Colonic mucosa (tissue), 4 donors: ENCODE measurements around the gene ELP4. TPM values are rescaled to one million over a fixed set of nuclear protein-coding genes. Genes with fewer than 3 reads are reported as not detected.

Source experiments
- DNase-seq: peaks from one replicate; pipeline ENCODE4 v3.0.0-alpha.2; 2020
- H3K27ac ChIP-seq: fragments of 200-600 bp; one replicate; pipeline ENCODE4 v1.8.0; 2021
- H3K27me3 ChIP-seq: fragments of 200-600 bp; one replicate; pipeline ENCODE4 v1.8.0; 2021
- H3K36me3 ChIP-seq: fragments of 200-600 bp; one replicate; pipeline ENCODE4 v1.8.0; 2021
- H3K4me1 ChIP-seq: fragments of 200-600 bp; one replicate; pipeline ENCODE4 v1.8.0; 2021; ENCODE audit warnings: mild to moderate bottlenecking
- H3K4me3 ChIP-seq: fragments of 200-600 bp; one replicate; pipeline ENCODE4 v1.8.0; 2021
- H3K9ac ChIP-seq, 2 donors: one replicate each; pipeline ENCODE4 v1.7.0; 2013; ENCODE audit warnings: control low read depth in 2 of 2, low read depth in 2 of 2, low read length in 2 of 2
- H3K9me3 ChIP-seq: fragments of 200-600 bp; one replicate; pipeline ENCODE4 v1.8.0; 2021
- intact Hi-C: fragments of 100-400 bp; cut with DNase I; formaldehyde crosslinking; loops from one replicate; pipeline ENCODE4 v1.14.1; 2022
- total RNA-seq, 2 donors: library from RNA; stranded (reverse); fragmentation: NEBNext Ultra II Directional in 1 of 2; extraction: Animal tissue kit (Norgen Biotek cat#: 25700) in 1 of 2; gene quantifications; one replicate each; pipeline ENCODE4 v1.2.1, GENCODE V29; 2021
- TF ChIP-seq, protein P1 (sequence below): fragments of 200-600 bp; IDR thresholded peaks from one replicate; pipeline ENCODE4 v1.8.0; 2022; ENCODE audit warnings: antibody characterized with exemption, mild to moderate bottlenecking
- donor health status: healthy.
- donor health status: DM: no; HTN: no; CAD: no.
- donor health status: DM: no; HTN: no; CAD: no.

Gene ELP4
- total RNA-seq, 2 donors from 2014 or later: 17.0 to 22.8 TPM

DNA sequence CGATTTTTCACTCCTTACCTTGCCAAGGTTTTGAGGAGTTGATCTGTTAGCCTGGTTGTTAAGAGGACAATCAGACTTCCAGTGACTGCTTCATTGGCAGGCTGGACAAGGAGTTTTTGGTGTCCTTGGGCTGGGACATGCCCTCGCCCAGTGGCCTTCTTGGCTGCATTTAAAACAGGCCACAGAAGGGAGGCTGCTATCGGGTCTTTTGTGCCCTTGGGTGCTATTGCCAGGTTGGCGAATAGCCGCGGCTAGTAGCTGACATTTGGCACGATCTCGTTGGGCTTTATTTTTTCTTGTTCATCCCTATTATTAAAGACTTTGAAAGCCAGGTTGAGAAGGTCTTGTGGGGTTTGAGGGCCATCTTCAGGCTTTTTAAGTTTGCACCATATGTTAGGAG is 99.4 kb downstream of the ELP4 start:
- Histone ChIP-seq H3K27me3 (no peaks in the 10 kb centered on the region), H3K4me3 (no peak overlapping the region), H3K27ac (no peak overlapping the region), H3K9me3 (no peaks in the 10 kb centered on the region), H3K9ac (no peak overlapping the region), H3K4me1 (no peaks in the 10 kb centered on the region), H3K36me3 (no peaks in the 10 kb centered on the region)
- intact Hi-C loops: no loop called here
- no peak for DNase-seq
- TF ChIP-seq, protein P1, sequence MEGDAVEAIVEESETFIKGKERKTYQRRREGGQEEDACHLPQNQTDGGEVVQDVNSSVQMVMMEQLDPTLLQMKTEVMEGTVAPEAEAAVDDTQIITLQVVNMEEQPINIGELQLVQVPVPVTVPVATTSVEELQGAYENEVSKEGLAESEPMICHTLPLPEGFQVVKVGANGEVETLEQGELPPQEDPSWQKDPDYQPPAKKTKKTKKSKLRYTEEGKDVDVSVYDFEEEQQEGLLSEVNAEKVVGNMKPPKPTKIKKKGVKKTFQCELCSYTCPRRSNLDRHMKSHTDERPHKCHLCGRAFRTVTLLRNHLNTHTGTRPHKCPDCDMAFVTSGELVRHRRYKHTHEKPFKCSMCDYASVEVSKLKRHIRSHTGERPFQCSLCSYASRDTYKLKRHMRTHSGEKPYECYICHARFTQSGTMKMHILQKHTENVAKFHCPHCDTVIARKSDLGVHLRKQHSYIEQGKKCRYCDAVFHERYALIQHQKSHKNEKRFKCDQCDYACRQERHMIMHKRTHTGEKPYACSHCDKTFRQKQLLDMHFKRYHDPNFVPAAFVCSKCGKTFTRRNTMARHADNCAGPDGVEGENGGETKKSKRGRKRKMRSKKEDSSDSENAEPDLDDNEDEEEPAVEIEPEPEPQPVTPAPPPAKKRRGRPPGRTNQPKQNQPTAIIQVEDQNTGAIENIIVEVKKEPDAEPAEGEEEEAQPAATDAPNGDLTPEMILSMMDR: no peak

DNA sequence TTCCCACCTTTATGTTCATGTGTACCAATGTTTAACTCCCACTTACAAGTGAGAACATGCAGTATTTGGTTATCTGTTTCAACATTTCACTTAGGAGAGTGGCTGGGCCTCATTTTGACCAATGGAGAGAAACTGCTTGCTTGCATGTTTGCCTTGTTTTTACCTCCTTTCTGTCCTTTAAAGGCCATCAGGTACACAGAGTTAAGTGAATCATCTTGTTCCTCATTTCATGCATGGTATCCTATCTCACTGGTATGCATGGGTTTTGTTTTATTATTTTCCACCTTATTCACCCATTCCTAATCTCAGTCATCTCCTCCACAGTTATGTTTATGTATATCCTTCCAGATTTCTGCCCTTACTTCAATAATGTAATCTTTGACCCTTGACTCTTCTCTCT is 101.0 kb downstream of the ELP4 start:
- Histone ChIP-seq H3K27ac (no peak overlapping the region), H3K4me3 (no peak overlapping the region), H3K9me3 (no peaks in the 10 kb centered on the region), H3K27me3 (no peaks in the 10 kb centered on the region), H3K36me3 (no peaks in the 10 kb centered on the region), H3K4me1 (no peaks in the 10 kb centered on the region), H3K9ac (no peak overlapping the region)
- TF ChIP-seq, protein P1: no peak
- no peak for DNase-seq
- intact Hi-C loops: no loop called here

DNA sequence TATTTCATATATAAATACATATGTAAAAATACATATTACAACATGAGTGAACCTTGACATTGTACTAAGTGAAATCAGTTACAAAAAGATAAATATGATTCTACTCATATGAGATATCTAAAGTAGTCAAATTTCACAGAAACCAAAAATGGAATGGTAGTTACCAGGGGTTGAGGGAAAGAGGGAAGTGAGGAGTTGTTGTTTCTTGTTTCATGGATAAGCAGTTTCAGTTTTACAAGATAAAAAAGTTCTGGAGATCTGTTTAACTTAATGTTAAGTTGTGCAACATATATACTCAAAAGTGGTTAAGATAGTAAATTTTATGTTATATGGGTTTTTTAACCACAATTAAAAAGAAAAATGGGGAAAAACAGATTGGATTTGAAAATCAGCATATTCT is 107.7 kb downstream of the ELP4 start:
- no peaks in the 10 kb centered on the region for H3K36me3 ChIP-seq
- H3K9ac ChIP-seq: no peak overlapping the region
- no peaks in the 10 kb centered on the region for H3K27me3 ChIP-seq
- TF ChIP-seq, protein P1: no peak
- no peak for DNase-seq
- no peaks in the 10 kb centered on the region for H3K9me3 ChIP-seq
- intact Hi-C loops: no loop called here
- no peak overlapping the region for H3K4me3 ChIP-seq
- no peaks in the 10 kb centered on the region for H3K4me1 ChIP-seq
- no peak overlapping the region for H3K27ac ChIP-seq

DNA sequence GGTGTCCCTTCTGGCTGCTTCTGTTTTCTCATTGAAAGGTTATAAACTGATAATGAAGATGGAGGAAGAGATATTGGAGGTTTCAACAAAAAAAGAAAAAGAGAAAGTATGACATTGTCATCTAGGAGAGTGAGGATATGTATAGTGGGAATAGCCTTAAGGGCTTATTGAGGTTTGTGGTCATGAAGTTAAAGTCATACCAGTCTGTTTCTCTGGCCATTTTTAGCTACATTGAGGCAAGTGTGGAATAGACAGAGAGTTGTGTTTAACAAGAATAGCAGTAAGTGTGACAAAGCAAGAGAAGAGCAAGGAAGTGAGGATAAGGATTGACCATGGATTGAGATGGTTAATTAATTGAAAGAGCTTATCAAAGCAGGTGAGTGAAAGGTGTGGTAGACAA is 110.4 kb downstream of the ELP4 start:
- intact Hi-C loops: no loop called here
- TF ChIP-seq, protein P1: no peak
- H3K4me3 ChIP-seq: no peak overlapping the region
- no peak for DNase-seq
- H3K4me1 ChIP-seq: no peaks in the 10 kb centered on the region
- H3K27ac ChIP-seq: no peak overlapping the region
- H3K9me3 ChIP-seq: no peaks in the 10 kb centered on the region
- no peaks in the 10 kb centered on the region for H3K27me3 ChIP-seq
- H3K36me3 ChIP-seq: no peaks in the 10 kb centered on the region
- no peak overlapping the region for H3K9ac ChIP-seq

DNA sequence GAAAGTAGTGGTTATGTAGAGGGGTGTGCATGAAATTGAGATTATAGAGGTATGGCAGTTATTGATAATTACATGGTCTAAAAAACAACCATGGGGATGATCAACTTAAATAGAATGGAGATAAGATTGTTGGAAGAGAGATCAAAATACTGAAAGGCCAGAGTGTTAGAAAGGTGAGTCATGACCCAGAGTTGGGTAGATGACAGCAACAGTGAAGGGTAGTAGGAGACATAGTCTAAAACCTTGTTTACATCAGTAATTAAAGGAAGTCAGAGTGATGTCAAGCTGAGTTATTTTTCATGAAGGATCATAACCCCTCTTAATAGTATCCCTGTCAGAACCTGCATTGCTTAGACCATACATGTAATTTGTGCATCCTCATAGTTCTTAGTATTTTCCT is 110.9 kb downstream of the ELP4 start:
- Histone ChIP-seq H3K9me3 (no peaks in the 10 kb centered on the region), H3K27me3 (no peaks in the 10 kb centered on the region), H3K36me3 (no peaks in the 10 kb centered on the region), H3K4me1 (no peaks in the 10 kb centered on the region), H3K27ac (no peak overlapping the region), H3K9ac (no peak overlapping the region), H3K4me3 (no peak overlapping the region)
- TF ChIP-seq, protein P1: no peak
- DNase-seq: no peak
- intact Hi-C loops: no loop called here

DNA sequence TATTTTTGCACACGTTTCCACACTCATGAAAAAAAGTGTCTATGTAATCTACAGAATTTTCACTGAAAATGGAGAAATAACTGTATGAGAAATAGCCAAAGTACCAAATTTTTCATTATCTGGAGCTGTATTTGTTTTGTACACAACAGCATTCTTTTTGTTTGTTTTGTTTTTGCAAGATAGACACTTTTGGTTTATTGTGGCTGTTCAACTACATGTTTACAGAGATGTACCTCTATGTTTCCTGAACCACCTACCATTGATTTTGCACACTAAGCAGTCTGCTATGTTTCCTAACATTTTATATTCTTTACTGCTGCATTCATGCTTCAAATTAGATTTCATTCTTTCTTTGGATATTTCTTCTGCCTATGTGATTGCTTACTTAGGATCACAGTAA is 116.3 kb downstream of the ELP4 start:
- intact Hi-C loops: no loop called here
- Histone ChIP-seq H3K36me3 (no peaks in the 10 kb centered on the region), H3K4me3 (no peak overlapping the region), H3K4me1 (no peaks in the 10 kb centered on the region), H3K9ac (no peak overlapping the region), H3K9me3 (no peaks in the 10 kb centered on the region), H3K27me3 (no peaks in the 10 kb centered on the region), H3K27ac (no peak overlapping the region)
- TF ChIP-seq, protein P1: no peak
- no peak for DNase-seq
